Adrenal gland (tissue), 5 donors: ENCODE results near the gene PCDHGA6.

Experiments used
- CTCF ChIP-seq, 6 experiments: fragments of 450-650 bp in 4 of 6; fragments of 200-600 bp in 2 of 6; sonication (generic) in 1 of 6; IDR thresholded peaks; 1 replicate in 5 of 6; 2 replicates in 1 of 6; pipeline versions ENCODE4 v1.5.1 to v1.8.0; 2016 to 2021; ENCODE audit warnings: antibody characterized with exemption in 6 of 6, mild to moderate bottlenecking in 2 of 6, moderate library complexity in 1 of 6
- POLR2A ChIP-seq, 2 donors: fragments of 450-650 bp; IDR thresholded peaks; one replicate each; pipeline ENCODE4 v1.6.1; 2017; ENCODE audit warnings: antibody characterized with exemption in 2 of 2, mild to moderate bottlenecking in 2 of 2, moderate library complexity in 1 of 2
- donor health status: DM: no; HTN: no; CAD: no.

DNA sequence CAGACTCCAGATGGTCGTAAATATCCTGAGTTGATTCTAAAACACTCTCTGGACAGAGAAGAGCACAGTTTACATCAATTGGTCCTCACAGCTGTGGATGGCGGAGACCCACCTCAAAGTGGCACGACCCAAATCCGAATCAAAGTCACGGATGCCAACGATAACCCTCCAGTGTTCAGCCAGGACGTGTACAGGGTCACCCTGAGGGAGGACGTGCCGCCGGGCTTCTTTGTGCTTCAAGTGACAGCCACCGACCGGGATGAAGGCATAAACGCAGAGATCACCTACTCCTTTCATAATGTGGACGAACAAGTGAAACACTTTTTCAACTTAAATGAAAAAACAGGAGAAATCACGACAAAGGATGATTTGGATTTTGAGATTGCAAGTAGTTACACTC is 13.0 kb upstream of the PCDHGA6 start:
- TF ChIP-seq CTCF (IDR thresholded peaks at IDR 0.05) (no peak), POLR2A (IDR thresholded peaks at IDR 0.05) (no peak)
